SK-N-SH treated with all-trans-retinoic acid at 6 μM for 48 hours (cell line): Measurements from ENCODE around the gene CHEK1.

ENCODE experiments used
- ATAC-seq: fragments of 200-7000 bp; cut with Tn5 transposase; 3 replicates; pipeline ENCODE4 v1.9.1; 2020; ENCODE audit warnings: mild to moderate bottlenecking, moderate library complexity
- ARNTL ChIP-seq: fragments of 450-650 bp; formaldehyde crosslinking; IDR thresholded peaks from 2 replicates; pipeline ENCODE4 v1.5.0; 2020; ENCODE audit warnings: low read depth, mild to moderate bottlenecking, moderate library complexity, borderline replicate concordance
- BACH2 ChIP-seq: fragments of 250-450 bp; sonication (Bioruptor Pico); IDR thresholded peaks from 2 replicates; pipeline ENCODE4 v1.9.0; 2021; ENCODE audit warnings: mild to moderate bottlenecking, borderline replicate concordance
- CSDC2 ChIP-seq: fragments of 250-450 bp; sonication (Bioruptor Pico); IDR thresholded peaks from 2 replicates; pipeline ENCODE4 v1.5.0; 2020; ENCODE audit warnings: mild to moderate bottlenecking, moderate library complexity
- ESRRG ChIP-seq: fragments of 250-450 bp; sonication (Bioruptor Pico); IDR thresholded peaks from 2 replicates; pipeline ENCODE4 v1.6.1; 2021; ENCODE audit warnings: mild to moderate bottlenecking
- GLIS3 ChIP-seq: fragments of 250-450 bp; sonication (Bioruptor Pico); IDR thresholded peaks from 2 replicates; pipeline ENCODE4 v1.5.0; 2020; ENCODE audit warnings: mild to moderate bottlenecking, moderate library complexity
- ISL1 ChIP-seq: fragments of 250-450 bp; sonication (Bioruptor Pico); IDR thresholded peaks from 2 replicates; pipeline ENCODE4 v2.1.2; 2022; ENCODE audit warnings: mild to moderate bottlenecking, moderate library complexity
- OSR1 ChIP-seq: fragments of 250-450 bp; sonication (Bioruptor Pico); IDR thresholded peaks from 2 replicates; pipeline ENCODE4 v1.8.0; 2022; ENCODE audit warnings: moderate library complexity, mild to moderate bottlenecking, inconsistent platforms
- PPARA ChIP-seq: fragments of 250-450 bp; sonication (Bioruptor Pico); IDR thresholded peaks from 2 replicates; pipeline ENCODE4 v1.5.0; 2020; ENCODE audit warnings: mild to moderate bottlenecking, borderline replicate concordance
- RARB ChIP-seq: fragments of 250-450 bp; sonication (Bioruptor Pico); IDR thresholded peaks from 2 replicates; pipeline ENCODE4 v1.8.0; 2021; ENCODE audit warnings: mild to moderate bottlenecking, moderate library complexity
- SNAI2 ChIP-seq: fragments of 250-450 bp; sonication (Bioruptor Pico); IDR thresholded peaks from 2 replicates; pipeline ENCODE4 v1.5.0; 2020; ENCODE audit warnings: mild to moderate bottlenecking, moderate library complexity
- TCF4 ChIP-seq: fragments of 250-450 bp; sonication (Bioruptor Pico); IDR thresholded peaks from 2 replicates; pipeline ENCODE4 v1.8.0; 2021; ENCODE audit warnings: mild to moderate bottlenecking, moderate library complexity, borderline replicate concordance
- TOX ChIP-seq: fragments of 250-450 bp; sonication (Bioruptor Pico); IDR thresholded peaks from 2 replicates; pipeline ENCODE4 v1.8.0; 2021; ENCODE audit warnings: mild to moderate bottlenecking, moderate library complexity, borderline replicate concordance
- ZC3H10 ChIP-seq: fragments of 250-450 bp; sonication (Bioruptor Pico); IDR thresholded peaks from 2 replicates; pipeline ENCODE4 v1.5.1; 2021; ENCODE audit warnings: mild to moderate bottlenecking, moderate library complexity
- ZFP3 ChIP-seq: fragments of 250-450 bp; sonication (Bioruptor Pico); IDR thresholded peaks from 2 replicates; pipeline ENCODE4 v1.5.0; 2020; ENCODE audit warnings: mild to moderate bottlenecking, moderate library complexity
- ZFP30 ChIP-seq: fragments of 450-650 bp; formaldehyde crosslinking; IDR thresholded peaks from 2 replicates; pipeline ENCODE4 v1.5.0; 2022; ENCODE audit warnings: mild to moderate bottlenecking, moderate library complexity
- ZNF70 ChIP-seq: fragments of 450-650 bp; formaldehyde crosslinking; IDR thresholded peaks from 2 replicates; pipeline ENCODE4 v1.5.0; 2020; ENCODE audit warnings: mild to moderate bottlenecking, moderate library complexity
- ZNF8 ChIP-seq: fragments of 450-650 bp; formaldehyde crosslinking; IDR thresholded peaks from 2 replicates; pipeline ENCODE4 v1.5.0; 2020; ENCODE audit warnings: mild to moderate bottlenecking, moderate library complexity
- TF ChIP-seq, protein P1 (sequence below): fragments of 250-450 bp; sonication (Bioruptor Pico); IDR thresholded peaks from 2 replicates; pipeline ENCODE4 v1.5.0; 2020; ENCODE audit warnings: mild to moderate bottlenecking, moderate library complexity
- TF ChIP-seq, protein P2 (sequence below): fragments of 250-450 bp; sonication (Bioruptor Pico); IDR thresholded peaks from 2 replicates; pipeline ENCODE4 v1.5.1; 2021; ENCODE audit warnings: mild to moderate bottlenecking, moderate library complexity
- TF ChIP-seq, protein P3 (sequence below): fragments of 250-450 bp; sonication (Bioruptor Pico); IDR thresholded peaks from 2 replicates; pipeline ENCODE4 v1.5.1; 2020; ENCODE audit warnings: low read depth, mild to moderate bottlenecking, moderate library complexity
- TF ChIP-seq, protein P4 (sequence below): fragments of 250-450 bp; sonication (Bioruptor Pico); IDR thresholded peaks from 2 replicates; pipeline ENCODE4 v1.8.0; 2020; ENCODE audit warnings: mild to moderate bottlenecking, moderate library complexity, borderline replicate concordance
- TF ChIP-seq, protein P5 (sequence below): fragments of 250-450 bp; sonication (Bioruptor Pico); IDR thresholded peaks from 2 replicates; pipeline ENCODE4 v1.8.0; 2021; ENCODE audit warnings: low read depth, mild to moderate bottlenecking, moderate library complexity, borderline replicate concordance

The CHEK1 gene

DNA sequence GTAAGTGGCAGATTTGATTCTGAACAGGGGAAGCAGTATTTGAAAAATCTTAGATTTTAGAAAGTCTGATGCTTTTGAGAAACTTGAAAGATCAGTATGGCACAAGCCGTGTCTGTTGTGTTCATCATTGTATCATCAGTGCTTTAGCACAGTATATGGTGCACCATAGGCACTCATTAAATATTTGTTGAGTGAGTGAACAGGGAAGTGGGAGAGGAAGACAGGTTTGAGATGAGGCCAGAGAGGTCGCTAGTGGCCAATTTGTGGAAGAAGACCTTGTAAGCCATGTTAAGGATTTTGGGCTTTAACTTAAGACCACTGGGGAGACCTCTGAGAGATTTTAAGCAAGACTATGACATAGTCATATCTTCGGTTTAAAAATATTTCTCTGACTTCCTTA is 12.9 kb downstream of the CHEK1 start:
- no peak for ATAC-seq
- no peak for TF ChIP-seq ISL1
- no peak for TF ChIP-seq TCF4 (CRISPR knock-in tag)

DNA sequence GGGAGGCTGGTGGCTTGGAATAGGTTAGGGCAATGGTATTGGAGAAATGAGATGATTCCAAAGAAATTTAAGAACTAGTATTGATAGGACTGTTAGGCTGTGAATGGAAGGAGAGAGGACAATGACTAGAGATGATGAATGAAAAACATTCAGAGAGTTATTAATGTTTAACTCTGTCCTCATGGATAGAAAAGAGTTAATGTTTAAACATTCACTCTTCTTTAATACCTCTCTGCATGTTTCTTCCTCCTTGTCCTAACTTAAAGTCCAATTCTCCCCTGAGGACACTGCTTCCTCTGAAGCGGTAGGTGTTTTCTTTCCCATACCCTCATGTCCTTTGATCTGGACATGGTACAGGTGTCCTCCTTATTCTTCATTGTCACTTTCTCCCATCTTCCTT is 13.4 kb downstream of the CHEK1 start:
- ATAC-seq: no peak
- TF ChIP-seq ARNTL (CRISPR knock-in tag) (no peak), ZC3H10 (CRISPR knock-in tag) (no peak), ZNF8 (no peak), TOX (CRISPR knock-in tag) (no peak), PPARA (CRISPR knock-in tag) (no peak), ZFP30 (CRISPR knock-in tag) (no peak), CSDC2 (CRISPR knock-in tag) (no peak), RARB (CRISPR knock-in tag) (no peak), ESRRG (CRISPR knock-in tag) (no peak), ISL1 (no peak), ZFP3 (CRISPR knock-in tag) (no peak), SNAI2 (CRISPR knock-in tag) (no peak), GLIS3 (CRISPR knock-in tag) (no peak), BACH2 (CRISPR knock-in tag) (no peak), OSR1 (no peak)
- TF ChIP-seq, protein P1, sequence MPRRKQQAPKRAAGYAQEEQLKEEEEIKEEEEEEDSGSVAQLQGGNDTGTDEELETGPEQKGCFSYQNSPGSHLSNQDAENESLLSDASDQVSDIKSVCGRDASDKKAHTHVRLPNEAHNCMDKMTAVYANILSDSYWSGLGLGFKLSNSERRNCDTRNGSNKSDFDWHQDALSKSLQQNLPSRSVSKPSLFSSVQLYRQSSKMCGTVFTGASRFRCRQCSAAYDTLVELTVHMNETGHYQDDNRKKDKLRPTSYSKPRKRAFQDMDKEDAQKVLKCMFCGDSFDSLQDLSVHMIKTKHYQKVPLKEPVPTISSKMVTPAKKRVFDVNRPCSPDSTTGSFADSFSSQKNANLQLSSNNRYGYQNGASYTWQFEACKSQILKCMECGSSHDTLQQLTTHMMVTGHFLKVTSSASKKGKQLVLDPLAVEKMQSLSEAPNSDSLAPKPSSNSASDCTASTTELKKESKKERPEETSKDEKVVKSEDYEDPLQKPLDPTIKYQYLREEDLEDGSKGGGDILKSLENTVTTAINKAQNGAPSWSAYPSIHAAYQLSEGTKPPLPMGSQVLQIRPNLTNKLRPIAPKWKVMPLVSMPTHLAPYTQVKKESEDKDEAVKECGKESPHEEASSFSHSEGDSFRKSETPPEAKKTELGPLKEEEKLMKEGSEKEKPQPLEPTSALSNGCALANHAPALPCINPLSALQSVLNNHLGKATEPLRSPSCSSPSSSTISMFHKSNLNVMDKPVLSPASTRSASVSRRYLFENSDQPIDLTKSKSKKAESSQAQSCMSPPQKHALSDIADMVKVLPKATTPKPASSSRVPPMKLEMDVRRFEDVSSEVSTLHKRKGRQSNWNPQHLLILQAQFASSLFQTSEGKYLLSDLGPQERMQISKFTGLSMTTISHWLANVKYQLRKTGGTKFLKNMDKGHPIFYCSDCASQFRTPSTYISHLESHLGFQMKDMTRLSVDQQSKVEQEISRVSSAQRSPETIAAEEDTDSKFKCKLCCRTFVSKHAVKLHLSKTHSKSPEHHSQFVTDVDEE (CRISPR knock-in tag): no peak
- TF ChIP-seq, protein P2, sequence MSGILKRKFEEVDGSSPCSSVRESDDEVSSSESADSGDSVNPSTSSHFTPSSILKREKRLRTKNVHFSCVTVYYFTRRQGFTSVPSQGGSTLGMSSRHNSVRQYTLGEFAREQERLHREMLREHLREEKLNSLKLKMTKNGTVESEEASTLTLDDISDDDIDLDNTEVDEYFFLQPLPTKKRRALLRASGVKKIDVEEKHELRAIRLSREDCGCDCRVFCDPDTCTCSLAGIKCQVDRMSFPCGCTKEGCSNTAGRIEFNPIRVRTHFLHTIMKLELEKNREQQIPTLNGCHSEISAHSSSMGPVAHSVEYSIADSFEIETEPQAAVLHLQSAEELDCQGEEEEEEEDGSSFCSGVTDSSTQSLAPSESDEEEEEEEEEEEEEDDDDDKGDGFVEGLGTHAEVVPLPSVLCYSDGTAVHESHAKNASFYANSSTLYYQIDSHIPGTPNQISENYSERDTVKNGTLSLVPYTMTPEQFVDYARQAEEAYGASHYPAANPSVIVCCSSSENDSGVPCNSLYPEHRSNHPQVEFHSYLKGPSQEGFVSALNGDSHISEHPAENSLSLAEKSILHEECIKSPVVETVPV (CRISPR knock-in tag): no peak
- TF ChIP-seq, protein P3, sequence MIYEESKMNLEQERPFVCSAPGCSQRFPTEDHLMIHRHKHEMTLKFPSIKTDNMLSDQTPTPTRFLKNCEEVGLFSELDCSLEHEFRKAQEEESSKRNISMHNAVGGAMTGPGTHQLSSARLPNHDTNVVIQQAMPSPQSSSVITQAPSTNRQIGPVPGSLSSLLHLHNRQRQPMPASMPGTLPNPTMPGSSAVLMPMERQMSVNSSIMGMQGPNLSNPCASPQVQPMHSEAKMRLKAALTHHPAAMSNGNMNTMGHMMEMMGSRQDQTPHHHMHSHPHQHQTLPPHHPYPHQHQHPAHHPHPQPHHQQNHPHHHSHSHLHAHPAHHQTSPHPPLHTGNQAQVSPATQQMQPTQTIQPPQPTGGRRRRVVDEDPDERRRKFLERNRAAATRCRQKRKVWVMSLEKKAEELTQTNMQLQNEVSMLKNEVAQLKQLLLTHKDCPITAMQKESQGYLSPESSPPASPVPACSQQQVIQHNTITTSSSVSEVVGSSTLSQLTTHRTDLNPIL (CRISPR knock-in tag): no peak
- TF ChIP-seq, protein P4, sequence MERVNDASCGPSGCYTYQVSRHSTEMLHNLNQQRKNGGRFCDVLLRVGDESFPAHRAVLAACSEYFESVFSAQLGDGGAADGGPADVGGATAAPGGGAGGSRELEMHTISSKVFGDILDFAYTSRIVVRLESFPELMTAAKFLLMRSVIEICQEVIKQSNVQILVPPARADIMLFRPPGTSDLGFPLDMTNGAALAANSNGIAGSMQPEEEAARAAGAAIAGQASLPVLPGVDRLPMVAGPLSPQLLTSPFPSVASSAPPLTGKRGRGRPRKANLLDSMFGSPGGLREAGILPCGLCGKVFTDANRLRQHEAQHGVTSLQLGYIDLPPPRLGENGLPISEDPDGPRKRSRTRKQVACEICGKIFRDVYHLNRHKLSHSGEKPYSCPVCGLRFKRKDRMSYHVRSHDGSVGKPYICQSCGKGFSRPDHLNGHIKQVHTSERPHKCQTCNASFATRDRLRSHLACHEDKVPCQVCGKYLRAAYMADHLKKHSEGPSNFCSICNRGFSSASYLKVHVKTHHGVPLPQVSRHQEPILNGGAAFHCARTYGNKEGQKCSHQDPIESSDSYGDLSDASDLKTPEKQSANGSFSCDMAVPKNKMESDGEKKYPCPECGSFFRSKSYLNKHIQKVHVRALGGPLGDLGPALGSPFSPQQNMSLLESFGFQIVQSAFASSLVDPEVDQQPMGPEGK (CRISPR knock-in tag): no peak

DNA sequence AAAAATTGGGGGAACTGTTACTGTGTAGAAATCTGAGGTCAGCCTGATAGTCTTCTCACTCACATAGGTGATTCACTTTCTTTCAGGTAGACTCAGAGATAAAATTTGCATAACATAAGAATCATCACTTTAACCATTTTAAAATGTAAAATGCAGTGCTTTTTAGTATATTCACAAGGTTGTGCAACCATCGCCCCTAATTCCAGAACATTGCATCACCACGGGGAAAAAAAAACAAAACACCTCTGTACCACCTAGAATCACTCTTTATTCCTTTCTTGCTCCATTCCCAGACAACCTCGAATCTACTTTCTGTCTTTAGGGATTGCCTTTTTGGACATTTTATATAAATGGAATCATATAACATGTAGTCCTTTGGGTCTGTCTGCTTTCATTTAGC is 20.9 kb downstream of the CHEK1 start:
- ATAC-seq: no peak
- TF ChIP-seq ZFP3 (CRISPR knock-in tag) (no peak), ZNF70 (CRISPR knock-in tag) (no peak), SNAI2 (CRISPR knock-in tag) (no peak), BACH2 (CRISPR knock-in tag) (no peak), RARB (CRISPR knock-in tag) (no peak), ZNF8 (no peak), PPARA (CRISPR knock-in tag) (no peak), TOX (CRISPR knock-in tag) (no peak), CSDC2 (CRISPR knock-in tag) (no peak), ARNTL (CRISPR knock-in tag) (no peak), TCF4 (CRISPR knock-in tag) (no peak)
- TF ChIP-seq, protein P2 (CRISPR knock-in tag): no peak
- TF ChIP-seq, protein P5, sequence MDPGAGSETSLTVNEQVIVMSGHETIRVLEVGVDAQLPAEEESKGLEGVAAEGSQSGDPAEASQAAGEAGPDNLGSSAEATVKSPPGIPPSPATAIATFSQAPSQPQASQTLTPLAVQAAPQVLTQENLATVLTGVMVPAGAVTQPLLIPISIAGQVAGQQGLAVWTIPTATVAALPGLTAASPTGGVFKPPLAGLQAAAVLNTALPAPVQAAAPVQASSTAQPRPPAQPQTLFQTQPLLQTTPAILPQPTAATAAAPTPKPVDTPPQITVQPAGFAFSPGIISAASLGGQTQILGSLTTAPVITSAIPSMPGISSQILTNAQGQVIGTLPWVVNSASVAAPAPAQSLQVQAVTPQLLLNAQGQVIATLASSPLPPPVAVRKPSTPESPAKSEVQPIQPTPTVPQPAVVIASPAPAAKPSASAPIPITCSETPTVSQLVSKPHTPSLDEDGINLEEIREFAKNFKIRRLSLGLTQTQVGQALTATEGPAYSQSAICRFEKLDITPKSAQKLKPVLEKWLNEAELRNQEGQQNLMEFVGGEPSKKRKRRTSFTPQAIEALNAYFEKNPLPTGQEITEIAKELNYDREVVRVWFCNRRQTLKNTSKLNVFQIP (CRISPR knock-in tag): no peak
